Activated CD4-positive, alpha-beta memory T cell treated with anti-CD3 and anti-CD28 coated beads, Interleukin-2, amount 10 ng/mL, durations not matched to agents 7 days and 5 days (primary cell): ENCODE measurements around the gene HAAO. TPM values are rescaled to one million over a fixed set of nuclear protein-coding genes. Genes with fewer than 3 reads are reported as not detected.

ENCODE experiments used
- total RNA-seq, 2 experiments: library from RNA; stranded (reverse); gene quantifications; one replicate each; pipeline ENCODE4 v1.2.3, GENCODE V29; 2021

The HAAO gene
- total RNA-seq, 2 experiments from 2014 or later: 0.18 to 0.28 TPM

Other genes starting within 250 kb of the HAAO start
- 10 to 100 TPM; 20.9 to 21.5 TPM for gene MTA3, start 224.0 kb downstream of the HAAO start, total RNA-seq
- not detected for gene OXER1, start 28.4 kb downstream of the HAAO start, total RNA-seq